Gastrocnemius medialis (tissue), 4 donors: ENCODE data around the gene PCDHA7.

Experiments
- CTCF ChIP-seq, 5 experiments: fragments of 450-650 bp in 3 of 5; fragments of 200-600 bp in 2 of 5; sonication (generic) in 2 of 5; IDR thresholded peaks in 4 of 5; conservative IDR thresholded peaks in 1 of 5; 1 replicate in 4 of 5; 2 replicates in 1 of 5; pipeline ENCODE4 v1.5.1; 2016 to 2019; ENCODE audit warnings: antibody characterized with exemption in 5 of 5, mild to moderate bottlenecking in 3 of 5, moderate library complexity in 3 of 5
- POLR2A ChIP-seq, 2 donors: fragments of 450-650 bp; IDR thresholded peaks; one replicate each; pipeline ENCODE4 v1.6.1; 2017; ENCODE audit warnings: antibody characterized with exemption in 2 of 2, mild to moderate bottlenecking in 2 of 2, moderate library complexity in 2 of 2

GRCh38 chr5:140791089-140791488 lies 43.0 kb upstream of the PCDHA7 start:
- no peak for TF ChIP-seq CTCF (IDR thresholded peaks at IDR 0.05 in 4 of 5, conservative IDR thresholded peaks at IDR 0.05 in 1 of 5)
- no peak for TF ChIP-seq POLR2A (IDR thresholded peaks at IDR 0.05)
